ENCODE results near the gene MICALL2.

The MICALL2 gene

DNA sequence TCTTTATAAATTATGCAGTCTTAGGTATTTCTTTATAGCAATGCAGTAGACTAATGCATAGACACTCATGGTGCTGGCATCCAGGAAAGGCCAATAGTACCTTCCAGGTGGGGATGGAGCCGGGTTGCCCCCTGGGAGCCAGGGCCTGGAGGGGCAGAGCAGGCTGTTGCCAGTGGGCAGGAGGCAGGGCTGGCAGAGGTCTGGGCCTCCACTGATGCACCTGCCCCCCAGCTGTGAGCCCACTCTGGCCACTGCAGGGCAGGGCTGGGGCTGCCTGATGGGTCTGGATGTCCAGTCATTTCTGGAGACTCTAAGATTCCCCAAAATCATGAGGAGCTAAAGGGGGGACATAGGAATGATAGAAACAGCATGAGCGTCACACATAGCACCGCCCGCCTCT is 66.7 kb downstream of the MICALL2 start:
- no peak for DNase-seq (ENCODE audit: low read depth)

DNA sequence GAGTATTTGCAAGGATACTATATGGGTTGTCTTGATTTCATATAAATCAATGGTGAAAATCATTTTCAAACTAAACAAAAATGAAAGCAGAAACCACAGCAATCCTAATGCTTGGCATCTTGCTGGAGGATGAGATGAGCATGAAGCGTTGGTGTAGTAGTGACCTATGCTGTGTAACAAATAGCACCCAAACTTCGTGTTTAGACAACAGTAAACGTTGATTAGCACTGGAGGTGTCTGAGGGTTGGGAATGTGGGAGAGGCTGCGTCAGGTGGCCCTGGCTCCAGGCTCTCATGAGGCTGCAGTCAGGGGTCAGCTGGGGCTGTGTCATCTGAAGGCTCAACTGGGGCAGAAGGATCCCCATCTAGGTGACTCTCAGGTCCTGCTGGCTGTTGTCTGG is 67.8 kb downstream of the MICALL2 start:
- no peak for DNase-seq (ENCODE audit: low read depth)

DNA sequence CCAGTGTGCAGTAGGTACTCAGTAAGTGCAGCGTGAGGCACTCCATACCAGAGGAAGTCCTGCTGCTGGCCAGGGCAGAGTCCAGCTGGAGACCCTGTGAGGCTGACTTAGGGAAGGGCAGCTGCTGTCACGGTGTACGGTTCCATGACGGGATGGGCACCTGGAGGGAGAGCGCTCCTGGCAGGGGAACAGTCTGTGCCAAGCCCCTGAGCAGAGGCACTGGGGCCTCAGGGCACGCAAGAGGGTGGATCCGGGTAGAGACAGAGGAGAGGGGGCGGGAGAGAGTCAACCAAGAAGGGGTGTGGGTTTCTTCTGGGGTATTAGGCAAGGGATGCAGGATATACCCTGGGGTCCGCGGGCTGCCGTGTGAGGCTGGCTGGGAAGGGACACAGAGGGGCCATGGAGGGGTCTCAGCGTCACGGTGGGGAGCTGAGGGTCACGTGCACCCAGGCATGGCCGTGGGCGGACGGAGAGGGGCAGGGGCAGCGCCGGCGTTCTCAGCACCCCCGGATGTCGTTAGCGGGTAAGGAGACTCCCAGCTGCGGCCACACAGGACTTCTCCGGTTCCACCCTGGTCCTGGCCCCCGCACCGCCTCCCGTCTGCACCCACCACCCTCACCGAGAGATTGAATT is 70.5 kb downstream of the MICALL2 start:
- DNase-seq (ENCODE audit: low read depth): no peak

DNA sequence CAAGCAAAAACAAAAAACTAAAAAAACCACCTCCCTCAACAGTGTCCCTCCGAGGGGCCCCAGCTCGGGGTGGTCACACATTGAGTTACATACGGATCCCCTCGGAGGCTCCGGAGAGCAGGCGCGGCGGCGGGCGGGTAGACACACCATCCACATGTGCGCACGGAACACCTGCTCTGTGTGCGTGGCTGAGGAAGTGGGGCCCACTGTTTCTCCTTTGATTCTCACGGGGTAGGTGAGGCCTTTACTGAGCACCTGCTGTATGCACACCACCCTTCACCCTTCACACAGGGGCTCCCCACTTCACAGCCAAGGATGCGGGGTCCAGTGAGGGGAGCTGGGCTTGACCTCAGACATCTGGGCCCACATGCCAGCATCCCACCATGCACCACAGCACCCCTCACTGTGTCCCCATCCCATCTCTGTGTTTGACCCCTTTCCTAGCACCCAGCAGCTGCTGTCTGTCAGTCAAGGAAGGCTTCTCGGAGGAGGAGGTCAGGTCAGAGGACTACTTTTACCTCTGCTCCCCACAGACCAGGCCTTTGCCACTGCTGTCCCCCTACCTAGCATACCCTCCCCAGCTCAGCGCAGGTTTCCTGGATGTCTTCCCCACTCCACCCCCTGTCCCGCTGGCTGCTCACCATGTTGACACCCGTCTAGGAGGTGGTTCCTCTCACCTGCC is 71.1 kb downstream of the MICALL2 start:
- DNase-seq (ENCODE audit: low read depth): no peak

DNA sequence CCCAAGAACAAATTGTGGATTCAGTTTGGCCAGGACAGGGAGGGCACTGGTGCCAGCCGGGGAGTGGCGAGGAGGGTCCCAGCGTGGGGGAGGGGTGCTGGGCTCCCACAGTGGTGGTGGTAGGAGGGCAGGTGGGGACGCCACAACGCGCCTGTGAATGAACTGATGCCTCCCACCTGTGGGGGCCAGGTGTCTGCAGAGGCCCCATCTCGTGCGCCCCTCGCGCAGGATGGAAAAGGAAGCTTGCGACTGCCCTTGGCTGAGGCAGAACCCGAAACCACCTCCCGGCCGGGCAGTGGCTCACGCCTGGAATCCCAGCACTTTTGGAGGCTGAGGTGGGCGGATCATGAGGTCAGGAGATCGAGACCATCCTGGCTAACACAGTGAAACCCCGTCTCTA is 72.0 kb downstream of the MICALL2 start:
- no peak for DNase-seq (ENCODE audit: low read depth)

DNA sequence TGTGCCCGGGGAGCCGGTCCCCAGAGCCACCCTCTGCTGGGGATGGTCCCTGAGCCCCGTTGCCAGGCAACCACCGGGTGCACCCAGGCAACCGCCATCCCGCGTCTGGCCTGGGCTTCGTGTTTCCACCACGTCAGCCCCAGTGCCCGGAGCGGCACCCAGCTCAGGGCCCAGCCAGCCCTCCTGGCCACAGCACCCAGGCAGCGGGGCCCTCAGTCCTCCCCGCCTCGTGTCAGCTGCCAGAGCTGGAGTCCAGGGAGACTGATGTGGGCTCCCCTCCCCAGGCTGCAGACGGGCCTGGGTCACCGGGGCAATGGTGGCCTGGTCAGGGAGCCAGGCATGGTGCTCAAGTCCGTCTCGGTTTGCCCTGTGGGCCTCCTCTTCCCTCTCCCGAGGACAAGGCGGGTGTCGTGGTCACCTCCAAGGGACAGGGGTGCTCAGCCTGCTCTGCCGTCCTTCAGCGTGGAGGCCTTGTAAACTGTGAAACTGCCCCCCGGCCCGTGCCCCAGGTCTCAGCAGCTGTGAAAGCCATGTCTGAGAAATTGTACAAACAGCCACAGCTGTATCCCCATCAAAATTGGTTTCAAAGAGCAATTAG is 72.5 kb downstream of the MICALL2 start:
- DNase-seq (ENCODE audit: low read depth): no peak

DNA sequence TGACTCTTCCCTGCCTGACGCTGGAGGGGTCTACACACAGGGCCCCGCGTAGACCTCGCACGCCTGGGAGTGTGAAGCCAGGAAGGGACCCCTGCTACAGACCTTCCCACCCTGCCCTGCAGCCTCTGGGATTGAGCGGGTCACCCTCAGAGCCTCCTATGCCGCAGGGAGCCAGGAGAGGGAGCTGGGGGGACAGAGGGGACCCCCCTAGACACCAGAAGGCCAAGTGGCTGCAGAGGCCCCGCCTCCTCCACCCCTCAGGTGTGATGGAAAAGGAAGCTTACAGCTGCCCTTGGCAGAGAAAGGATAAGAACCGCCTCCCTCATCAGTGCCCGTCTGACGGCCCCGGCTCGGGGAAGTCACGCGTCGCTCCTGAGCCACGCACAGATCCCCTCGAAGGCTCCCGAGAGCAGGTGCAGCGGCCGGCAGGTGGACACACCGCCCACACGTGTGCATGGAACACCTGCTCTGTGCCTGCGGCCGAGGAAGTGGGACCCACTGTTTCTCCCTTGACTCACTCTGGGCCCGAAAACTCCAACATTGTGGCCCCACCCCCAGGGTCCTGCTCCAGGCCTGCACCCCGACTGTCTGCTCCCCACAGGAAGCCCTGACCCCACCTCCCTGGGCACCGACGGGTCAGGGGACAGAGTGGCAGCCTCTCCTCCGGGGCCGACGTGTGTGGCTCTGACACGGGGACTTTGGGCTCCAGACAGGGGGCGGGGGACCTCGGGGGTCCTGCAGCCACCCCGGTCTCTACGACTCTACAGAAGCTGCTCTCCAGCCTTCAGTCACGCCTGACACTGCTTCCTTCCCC is 73.3 kb downstream of the MICALL2 start:
- no peak for DNase-seq (ENCODE audit: low read depth)

DNA sequence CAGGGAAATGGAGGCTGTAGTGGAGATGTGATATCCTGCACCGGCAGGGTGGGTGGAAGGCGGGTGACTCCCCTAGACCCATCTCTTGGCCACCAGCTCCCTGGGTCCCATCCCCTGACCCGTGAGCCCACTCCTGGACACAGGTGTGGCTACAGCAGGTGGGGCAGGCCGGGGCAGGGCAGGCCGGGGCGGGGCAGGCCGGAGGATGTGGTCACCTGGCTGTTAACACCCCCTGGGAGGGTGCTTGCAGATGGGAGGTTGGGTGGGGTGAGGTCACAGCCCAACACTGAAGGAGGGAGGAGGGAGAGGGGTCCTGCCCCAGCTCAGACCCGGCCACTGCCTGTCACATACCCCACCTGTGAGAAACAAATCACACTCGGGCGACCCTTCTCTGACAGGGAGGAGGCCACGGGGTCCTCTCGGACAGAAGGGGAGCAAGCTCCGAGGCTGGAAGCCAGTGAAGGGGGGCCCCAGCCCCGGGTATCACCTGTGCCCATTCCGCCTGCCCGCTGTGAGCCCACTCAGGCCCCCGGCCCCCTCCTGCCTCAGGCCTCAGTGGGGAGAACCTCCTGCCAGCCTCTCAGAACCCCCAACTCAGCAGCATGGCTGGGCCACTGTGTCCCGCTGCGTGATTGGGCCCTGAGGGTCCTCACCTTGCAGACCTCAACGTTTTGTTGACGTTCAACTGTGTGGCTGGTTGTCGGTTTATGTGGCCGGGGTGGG is 74.0 kb downstream of the MICALL2 start:
- DNase-seq (ENCODE audit: low read depth): no peak

Measured in activated T-cell treated with anti-CD3 and anti-CD28 coated beads for 48 hours (primary cell).